Neutrophil (primary cell): Measurements from ENCODE around the gene TEDDM1.
A peak's percentile ranks its signal among the peaks of the same experiment; 100 is the strongest.
"Not testable (repeated sequence)": the region's sequence is repeated elsewhere in the genome, so short reads cannot be mapped to it uniquely, and the experiment has no call there.

Experiments
- H3K27ac ChIP-seq: fragments of 200-600 bp; sonication (generic); 2 replicates; pipeline ENCODE4 v1.5.1; 2016; ENCODE audit warnings: mild to moderate bottlenecking, moderate library complexity
- H3K27me3 ChIP-seq: fragments of 200-600 bp; sonication (generic); 2 replicates; pipeline ENCODE4 v1.6.0; 2016; ENCODE audit warnings: mild to moderate bottlenecking
- H3K36me3 ChIP-seq: fragments of 200-600 bp; sonication (generic); 2 replicates; pipeline ENCODE4 v1.5.1; 2017
- H3K4me1 ChIP-seq, 2 experiments: fragments of 200-600 bp in 1 of 2; sonication (generic) in 1 of 2; 1 replicate in 1 of 2; 2 replicates in 1 of 2; pipeline versions ENCODE4 v1.5.1 to v1.6.1; 2013 to 2016; ENCODE audit warnings: low read depth in 1 of 2, low read length in 1 of 2, mild to moderate bottlenecking in 1 of 2, moderate library complexity in 1 of 2; ENCODE audit not compliant: control insufficient read depth in 1 of 2, insufficient read depth in 1 of 2
- H3K4me3 ChIP-seq, 2 experiments: fragments of 200-600 bp in 1 of 2; sonication (generic) in 1 of 2; 1 replicate in 1 of 2; 2 replicates in 1 of 2; pipeline ENCODE4 v1.5.1; 2013 to 2016; ENCODE audit warnings: low read depth in 1 of 2, low read length in 1 of 2, mild to moderate bottlenecking in 1 of 2, moderate library complexity in 1 of 2
- H3K9me3 ChIP-seq: fragments of 200-600 bp; sonication (generic); 2 replicates; pipeline ENCODE4 v1.5.1; 2016
- TF ChIP-seq, protein P1 (sequence below): fragments of 200-600 bp; sonication (generic); IDR thresholded peaks from 2 replicates; pipeline ENCODE4 v1.5.1; 2016; ENCODE audit warnings: antibody characterized with exemption

TEDDM1 gene, protein sequence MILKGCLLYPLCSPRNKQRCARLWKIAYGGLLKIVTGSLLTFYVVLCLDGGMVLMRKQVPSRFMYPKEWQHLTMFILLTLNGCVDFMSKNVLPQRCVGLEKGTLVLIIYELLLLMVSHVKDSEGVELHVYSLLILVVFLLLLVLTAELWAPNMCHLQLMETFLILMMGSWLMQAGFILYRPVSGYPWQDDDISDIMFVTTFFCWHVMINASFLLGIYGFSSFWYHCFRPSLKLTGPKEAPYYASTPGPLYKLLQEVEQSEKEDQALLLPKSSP

DNA sequence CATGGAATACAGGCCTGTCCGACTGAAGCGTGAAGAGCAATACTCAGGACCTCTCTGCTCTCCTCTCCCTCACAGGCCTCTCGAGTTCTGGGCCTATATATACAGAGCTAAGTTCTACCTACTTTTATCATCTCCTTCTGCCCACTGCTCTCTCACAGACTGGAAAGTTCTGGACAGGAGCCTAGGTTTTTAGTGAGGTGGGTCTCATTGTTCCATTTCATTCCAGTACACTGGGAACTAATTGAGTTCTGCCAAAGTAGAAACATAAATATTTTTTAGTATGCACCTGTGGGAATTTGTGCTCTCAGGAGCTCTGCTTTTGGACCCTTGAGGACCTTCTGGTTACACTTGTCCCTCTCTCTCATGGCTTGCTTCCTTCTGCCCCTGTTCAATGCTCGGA is at the start of gene TEDDM1:
TSS of gene TEDDM1 (minus strand) at position 101 of the 400 bp plus-strand sequence. CDS start 182 bp downstream, outside the sequence.
- H3K4me3 ChIP-seq: no peak within 1 kb of the TSS

DNA sequence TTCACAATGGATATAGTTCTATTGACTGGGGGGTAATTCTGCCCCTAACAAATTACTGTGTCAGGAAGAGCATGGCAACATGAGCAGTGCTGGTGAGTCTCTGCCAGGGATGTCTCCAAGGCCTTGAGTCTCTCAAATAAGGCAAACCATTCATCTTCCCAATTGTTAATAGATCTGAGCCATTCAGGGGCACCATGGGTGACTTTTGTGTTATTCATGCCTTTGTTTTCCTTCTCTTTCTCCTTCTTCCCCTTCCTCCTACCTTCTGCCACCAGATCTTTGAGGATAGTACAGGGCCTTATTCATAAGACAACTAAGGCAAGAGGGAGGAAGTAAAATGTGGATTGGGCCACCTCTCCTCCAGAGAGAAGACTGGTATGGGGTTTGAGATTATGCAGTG is 49.6 kb upstream of the TEDDM1 start, which contains the start of gene RGSL1:
TSS of gene RGSL1 (plus strand) at position 60 of the 400 bp plus-strand sequence. CDS start at position 80, 20 bp downstream.
- TF ChIP-seq, protein P1, sequence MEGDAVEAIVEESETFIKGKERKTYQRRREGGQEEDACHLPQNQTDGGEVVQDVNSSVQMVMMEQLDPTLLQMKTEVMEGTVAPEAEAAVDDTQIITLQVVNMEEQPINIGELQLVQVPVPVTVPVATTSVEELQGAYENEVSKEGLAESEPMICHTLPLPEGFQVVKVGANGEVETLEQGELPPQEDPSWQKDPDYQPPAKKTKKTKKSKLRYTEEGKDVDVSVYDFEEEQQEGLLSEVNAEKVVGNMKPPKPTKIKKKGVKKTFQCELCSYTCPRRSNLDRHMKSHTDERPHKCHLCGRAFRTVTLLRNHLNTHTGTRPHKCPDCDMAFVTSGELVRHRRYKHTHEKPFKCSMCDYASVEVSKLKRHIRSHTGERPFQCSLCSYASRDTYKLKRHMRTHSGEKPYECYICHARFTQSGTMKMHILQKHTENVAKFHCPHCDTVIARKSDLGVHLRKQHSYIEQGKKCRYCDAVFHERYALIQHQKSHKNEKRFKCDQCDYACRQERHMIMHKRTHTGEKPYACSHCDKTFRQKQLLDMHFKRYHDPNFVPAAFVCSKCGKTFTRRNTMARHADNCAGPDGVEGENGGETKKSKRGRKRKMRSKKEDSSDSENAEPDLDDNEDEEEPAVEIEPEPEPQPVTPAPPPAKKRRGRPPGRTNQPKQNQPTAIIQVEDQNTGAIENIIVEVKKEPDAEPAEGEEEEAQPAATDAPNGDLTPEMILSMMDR: no peak
- no peak within 1 kb of the TSS for H3K4me3 ChIP-seq
- H3K36me3 ChIP-seq: no peaks in the 10 kb centered on the region
- no peak within 1 kb of the TSS for H3K27ac ChIP-seq
- peaks cover 5 to 10% of the 10 kb centered on the region in 2 experiments for H3K4me1 ChIP-seq
- H3K27me3 ChIP-seq: no peaks in the 10 kb centered on the region
- no peaks in the 10 kb centered on the region for H3K9me3 ChIP-seq

More for the DNA sequence above, at the start of gene TEDDM1:
- TF ChIP-seq, protein P1: no peak
- no peaks in the 10 kb centered on the region for H3K9me3 ChIP-seq
- no peaks in the 10 kb centered on the region for H3K36me3 ChIP-seq
- H3K27ac ChIP-seq: no peak within 1 kb of the TSS
- H3K27me3 ChIP-seq: no peaks in the 10 kb centered on the region
- peaks cover 31% of the 10 kb centered on the region in 2 experiments for H3K4me1 ChIP-seq

DNA sequence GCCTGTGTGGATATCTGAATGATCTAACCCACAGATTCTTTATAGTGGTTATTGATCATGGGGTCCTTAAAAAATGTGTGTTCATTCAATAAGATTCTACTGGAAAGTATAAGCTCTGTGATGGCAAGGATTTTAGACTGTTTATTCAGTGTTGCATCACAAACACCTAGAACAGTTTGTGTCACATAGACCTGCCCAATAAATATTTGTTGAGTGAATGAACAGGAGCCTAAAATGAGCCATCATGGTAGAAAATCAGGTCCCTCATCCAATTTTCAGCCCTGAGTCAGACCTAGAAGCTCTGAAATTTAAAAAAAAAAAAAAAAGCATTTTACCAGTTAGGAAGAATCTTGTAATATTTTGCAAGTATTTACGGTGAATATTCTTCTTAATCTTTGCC is 47.2 kb upstream of the TEDDM1 start:
- no peaks in the 10 kb centered on the region for H3K9me3 ChIP-seq
- no peak overlapping the region for H3K27ac ChIP-seq
- no peaks in the 10 kb centered on the region for H3K4me1 ChIP-seq
- TF ChIP-seq, protein P1: no peak
- no peak overlapping the region for H3K4me3 ChIP-seq
- no peaks in the 10 kb centered on the region for H3K36me3 ChIP-seq
- no peaks in the 10 kb centered on the region for H3K27me3 ChIP-seq

DNA sequence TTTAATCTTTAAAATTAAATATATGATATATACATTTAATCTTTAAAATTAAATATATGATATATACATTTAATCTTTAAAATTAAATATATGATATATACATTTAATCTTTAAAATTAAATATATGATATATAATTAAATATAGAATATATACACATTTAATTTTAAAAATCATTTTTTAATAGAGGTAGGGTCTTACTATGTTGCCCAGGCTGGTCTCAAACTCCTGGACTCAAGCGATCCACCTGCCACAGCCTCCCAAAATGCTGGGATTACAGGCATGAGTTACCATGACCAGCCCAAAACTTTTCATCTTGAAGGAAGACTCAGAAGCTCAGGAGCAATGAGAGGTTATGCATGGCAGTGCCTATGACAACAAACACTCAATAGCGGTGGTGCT is 46.7 kb upstream of the TEDDM1 start:
- H3K4me3 ChIP-seq, H3K9me3 ChIP-seq, H3K27ac ChIP-seq, H3K27me3 ChIP-seq, H3K4me1 ChIP-seq, H3K36me3 ChIP-seq: not testable (repeated sequence)

DNA sequence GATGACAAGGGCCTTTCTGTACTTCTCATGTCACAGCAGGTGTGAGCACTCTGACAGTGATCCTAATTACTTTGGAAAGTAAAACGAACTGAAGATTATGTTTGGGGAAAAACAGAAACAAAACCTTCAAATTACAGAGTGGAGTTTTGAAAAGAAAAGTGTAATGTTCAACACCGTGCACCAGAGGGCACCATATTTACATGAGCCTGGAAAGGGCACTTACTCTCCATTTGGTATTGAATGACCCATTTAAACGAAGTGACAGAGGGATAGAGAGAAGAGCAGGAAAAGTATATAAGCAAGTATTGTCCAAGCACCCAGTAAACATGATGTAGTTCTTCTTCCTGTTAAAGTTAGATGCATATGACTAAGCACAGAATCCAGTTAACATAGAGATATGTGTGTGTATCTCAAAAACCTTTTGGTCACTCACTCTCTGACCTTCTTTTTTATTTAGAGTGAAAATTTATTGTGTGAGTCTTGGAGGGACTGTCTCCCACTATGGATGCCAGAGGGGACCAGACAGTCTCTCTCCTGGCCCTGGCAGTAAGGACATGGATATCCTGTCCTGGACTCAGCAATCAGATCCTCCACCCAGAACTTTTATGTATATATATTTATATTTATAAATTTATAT is 45.7 kb upstream of the TEDDM1 start:
- Histone ChIP-seq H3K27ac (no peak overlapping the region), H3K4me3 (no peak overlapping the region), H3K36me3 (no peaks in the 10 kb centered on the region), H3K27me3 (no peaks in the 10 kb centered on the region), H3K4me1 (no peaks in the 10 kb centered on the region), H3K9me3 (no peaks in the 10 kb centered on the region)
- TF ChIP-seq, protein P1: peak; percentile 47

DNA sequence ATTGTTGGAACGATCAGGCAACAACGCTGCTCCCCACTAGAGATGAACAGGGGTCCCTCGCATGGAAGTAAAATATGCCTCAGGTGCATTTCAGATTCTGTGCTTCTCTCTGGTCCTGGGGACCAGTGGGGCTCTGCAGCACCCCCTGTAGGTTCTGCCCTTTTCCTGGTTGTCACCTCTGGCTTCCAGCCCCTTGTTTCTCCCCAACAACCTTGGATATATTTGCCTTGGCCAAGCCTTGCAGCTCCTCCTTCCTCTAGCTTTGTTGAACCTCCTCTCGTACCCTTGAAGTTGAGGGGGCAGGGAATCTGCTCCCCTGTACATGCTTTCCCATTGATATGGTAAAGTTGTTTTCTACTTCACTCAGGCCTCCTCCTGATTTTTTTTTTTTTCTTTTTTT is 44.0 kb upstream of the TEDDM1 start:
- Histone ChIP-seq H3K9me3 (no peaks in the 10 kb centered on the region), H3K27me3 (no peaks in the 10 kb centered on the region), H3K27ac (no peak overlapping the region), H3K4me3 (no peak overlapping the region), H3K36me3 (no peaks in the 10 kb centered on the region), H3K4me1 (no peaks in the 10 kb centered on the region)
- TF ChIP-seq, protein P1: no peak
